Measurements from ENCODE around the gene ZNF165.

GRCh38 chr6:28105245-28105639 is 24.9 kb downstream of the ZNF165 start:
- TF ChIP-seq ZSCAN31 (CRISPR knock-in tag; IDR thresholded peaks at IDR 0.05; ENCODE audit: low read depth) (no peak), TFE3 (CRISPR knock-in tag; IDR thresholded peaks at IDR 0.05) (no peak), POLR2AphosphoS5 (IDR thresholded peaks at IDR 0.05; ENCODE audit: low read depth, low read length) (no peak), PBX2 (CRISPR knock-in tag; IDR thresholded peaks at IDR 0.05) (no peak), ZNF629 (CRISPR knock-in tag; conservative IDR thresholded peaks at IDR 0.05) (no peak), RFX5 (IDR thresholded peaks at IDR 0.05; ENCODE audit: low read depth, low read length) (no peak), SP1 (IDR thresholded peaks at IDR 0.05) (no peak), SP1 (CRISPR knock-in tag; IDR thresholded peaks at IDR 0.05) (no peak)

Data from HepG2 (cell line).